Measurements from ENCODE around the gene PGS1. TPM values are rescaled to one million over a fixed set of nuclear protein-coding genes. Genes with fewer than 3 reads are reported as not detected.

The PGS1 gene
- total and polyA plus RNA-seq, 3 donors from 2014 or later = 34.9 to 58.4 (median 50.4) TPM

GRCh38 chr17:78418326-78419026 lies 40.0 kb downstream of the PGS1 start:
- Histone ChIP-seq H3K4me1 (peaks cover 21% of the 10 kb centered on the region), H3K27me3 (no peaks in the 10 kb centered on the region), H3K4me3 (no peak overlapping the region), H3K36me3 (ENCODE audit: low read depth, missing control alignments) (no peaks in the 10 kb centered on the region), H3K9me3 (no peaks in the 10 kb centered on the region), H3K27ac (no peak overlapping the region)
- no peak for TF ChIP-seq CTCF (IDR thresholded peaks at IDR 0.05)
- no peak for TF ChIP-seq POLR2A (IDR thresholded peaks at IDR 0.05)
- intact Hi-C loops (cut with DNase I; ENCODE audit: low total_unique reads) = no loop called here
- no peak for DNase-seq
- WGBS, 2 donors = 80 to 84% methylated on average over 12 of the region's 12 CpGs

- H3K36me3 ChIP-seq (ENCODE audit: low read depth, missing control alignments) = no peaks in the 10 kb centered on the region
- no peaks in the 10 kb centered on the region for H3K27me3 ChIP-seq
- H3K4me3 ChIP-seq = no peak overlapping the region
- intact Hi-C loops (cut with DNase I; ENCODE audit: low total_unique reads) = no loop called here
- H3K9me3 ChIP-seq = no peaks in the 10 kb centered on the region
- TF ChIP-seq CTCF (IDR thresholded peaks at IDR 0.05) = no peak
- no peak for TF ChIP-seq POLR2A (IDR thresholded peaks at IDR 0.05)
- DNase-seq = no peak
- peaks cover 21% of the 10 kb centered on the region for H3K4me1 ChIP-seq
- WGBS, 2 donors = 74 to 77% methylated on average over 20 to 22 of the region's 22 CpGs
- no peak overlapping the region for H3K27ac ChIP-seq
Measured at GRCh38 chr17:78419970-78420815, 41.7 kb downstream of the PGS1 start.

- WGBS, 2 donors = 91 to 97% methylated on average over 5 to 6 of the region's 6 CpGs
- no peak for DNase-seq
- TF ChIP-seq CTCF (IDR thresholded peaks at IDR 0.05) (no peak), POLR2A (IDR thresholded peaks at IDR 0.05) (no peak)
- Histone ChIP-seq H3K9me3 (no peaks in the 10 kb centered on the region), H3K4me1 (peaks cover 15% of the 10 kb centered on the region), H3K27me3 (no peaks in the 10 kb centered on the region), H3K36me3 (ENCODE audit: low read depth, missing control alignments) (no peaks in the 10 kb centered on the region), H3K27ac (no peak overlapping the region), H3K4me3 (no peak overlapping the region)
- intact Hi-C loops (cut with DNase I; ENCODE audit: low total_unique reads) = no loop called here
Measured at GRCh38 chr17:78421084-78421533, 42.7 kb downstream of the PGS1 start.

- Histone ChIP-seq H3K4me1 (peaks cover 9% of the 10 kb centered on the region), H3K4me3 (no peak overlapping the region), H3K27ac (no peak overlapping the region), H3K27me3 (no peaks in the 10 kb centered on the region), H3K9me3 (no peaks in the 10 kb centered on the region), H3K36me3 (ENCODE audit: low read depth, missing control alignments) (no peaks in the 10 kb centered on the region)
- TF ChIP-seq POLR2A (IDR thresholded peaks at IDR 0.05) (no peak), CTCF (IDR thresholded peaks at IDR 0.05) (peak; percentile 83 to 92 (median 91))
- 64 to 85% methylated on average over 23 to 24 of the region's 24 CpGs for WGBS, 2 donors
- intact Hi-C loops (cut with DNase I; ENCODE audit: low total_unique reads) = no loop called here
- peak; percentile 79 for DNase-seq
Measured at GRCh38 chr17:78421534-78422266, 43.3 kb downstream of the PGS1 start.
